Measurements from ENCODE around the gene TRAPPC3L.

DNA sequence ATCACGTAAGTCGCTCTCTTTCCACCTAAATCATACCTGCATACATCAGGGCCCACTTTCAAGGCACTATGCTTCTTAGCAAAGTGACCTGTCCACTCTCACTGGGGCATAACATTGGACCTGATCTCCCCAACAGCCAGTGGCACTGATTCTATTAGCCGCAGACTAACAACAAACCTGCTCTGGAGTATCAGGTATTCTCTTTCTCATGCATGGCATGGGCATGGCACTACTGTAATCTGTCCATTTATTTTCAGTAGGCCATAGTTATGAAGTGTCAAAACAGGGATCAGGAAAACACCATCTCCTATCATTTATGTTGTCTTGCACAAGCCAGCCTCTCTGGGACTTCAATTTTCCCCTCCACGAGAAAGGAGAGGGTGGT, 16.5 kb upstream of the TRAPPC3L start:
- TF ChIP-seq OSR1 (CRISPR knock-in tag; IDR thresholded peaks at IDR 0.05) (no peak), ESRRG (CRISPR knock-in tag; IDR thresholded peaks at IDR 0.05) (no peak), BACH2 (CRISPR knock-in tag; IDR thresholded peaks at IDR 0.05; ENCODE audit: borderline replicate concordance) (no peak), ISL1 (CRISPR knock-in tag; IDR thresholded peaks at IDR 0.05) (no peak), ZFP3 (CRISPR knock-in tag; IDR thresholded peaks at IDR 0.05) (no peak), PATZ1 (CRISPR knock-in tag; IDR thresholded peaks at IDR 0.05; ENCODE audit: borderline replicate concordance) (no peak), ZC3H10 (CRISPR knock-in tag; IDR thresholded peaks at IDR 0.05) (no peak), GLIS3 (CRISPR knock-in tag; IDR thresholded peaks at IDR 0.05) (no peak), ZFP30 (CRISPR knock-in tag; IDR thresholded peaks at IDR 0.05) (no peak)
- TF ChIP-seq, protein P1, sequence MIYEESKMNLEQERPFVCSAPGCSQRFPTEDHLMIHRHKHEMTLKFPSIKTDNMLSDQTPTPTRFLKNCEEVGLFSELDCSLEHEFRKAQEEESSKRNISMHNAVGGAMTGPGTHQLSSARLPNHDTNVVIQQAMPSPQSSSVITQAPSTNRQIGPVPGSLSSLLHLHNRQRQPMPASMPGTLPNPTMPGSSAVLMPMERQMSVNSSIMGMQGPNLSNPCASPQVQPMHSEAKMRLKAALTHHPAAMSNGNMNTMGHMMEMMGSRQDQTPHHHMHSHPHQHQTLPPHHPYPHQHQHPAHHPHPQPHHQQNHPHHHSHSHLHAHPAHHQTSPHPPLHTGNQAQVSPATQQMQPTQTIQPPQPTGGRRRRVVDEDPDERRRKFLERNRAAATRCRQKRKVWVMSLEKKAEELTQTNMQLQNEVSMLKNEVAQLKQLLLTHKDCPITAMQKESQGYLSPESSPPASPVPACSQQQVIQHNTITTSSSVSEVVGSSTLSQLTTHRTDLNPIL (CRISPR knock-in tag; IDR thresholded peaks at IDR 0.05; ENCODE audit: low read depth) = no peak
